A549 treated with AZD9567 at 1 μM for 4 hours (cell line): ENCODE data around the gene RAB38. TPM values are rescaled to one million over a fixed set of nuclear protein-coding genes. Genes with fewer than 3 reads are reported as not detected.

Experiments used
- total RNA-seq: library from RNA; stranded (reverse); fragments of 200-300 nt; extraction: Qiagen RNA extraction; gene quantifications from 5 replicates; pipeline ENCODE4 v1.2.3, GENCODE V29; 2022; ENCODE audit not compliant: insufficient read depth

Gene RAB38
- total RNA-seq = 0.77 to 1.2 TPM (median 1.0 TPM) in 4 of 5 replicates, not detected in the other

GRCh38 chr11:88174709-88175568, at the start of gene RAB38:
Gene RAB38 (minus strand): TSS chr11:88175443. CDS start chr11:88175384, 59 bp downstream.

Other genes starting within 250 kb of the RAB38 start
- gene CTSC, start 162.3 kb upstream of the RAB38 start, total RNA-seq = 61.5 to 65.9 TPM (median 62.6 TPM) in 5 replicates